Calu3 (cell line): ENCODE data around the gene COBLL1. TPM values are rescaled to one million over a fixed set of nuclear protein-coding genes. Genes with fewer than 3 reads are reported as not detected.

Experiments
- BruUV-seq: library from RNA; stranded (reverse); fragments of 400-500 nt; replicated peaks from 2 replicates; lab custom pipeline; 2021; lab: Mats Ljungman, UMichigan
- CTCF ChIA-PET: fragments of 300-600 bp; sonication (Branson Sonifier 250); formaldehyde crosslinking; loops from one replicate; lab custom pipeline; 2022; ENCODE audit warnings: antibody characterized with exemption; lab: Charles Lee
- DNase-seq: peaks from one replicate; pipeline ENCODE4 v3.0.0; 2022
- H3K27ac Mint-ChIP-seq: one replicate; pipeline ENCODE4 v1.8.0; 2022; ENCODE audit warnings: mixed read lengths; ENCODE audit not compliant: unreplicated experiment
- H3K27me3 Mint-ChIP-seq: one replicate; pipeline ENCODE4 v1.8.0; 2022; ENCODE audit warnings: mixed read lengths; ENCODE audit not compliant: unreplicated experiment
- H3K36me3 Mint-ChIP-seq: one replicate; pipeline ENCODE4 v1.8.0; 2022; ENCODE audit warnings: mild to moderate bottlenecking, moderate library complexity, mixed read lengths; ENCODE audit not compliant: insufficient read depth, unreplicated experiment
- H3K4me1 Mint-ChIP-seq: one replicate; pipeline ENCODE4 v1.8.0; 2022; ENCODE audit warnings: mild to moderate bottlenecking, low read depth, mixed read lengths; ENCODE audit not compliant: unreplicated experiment
- H3K4me3 Mint-ChIP-seq: one replicate; pipeline ENCODE4 v1.8.0; 2022; ENCODE audit warnings: mild to moderate bottlenecking, low read depth, moderate library complexity, mixed read lengths; ENCODE audit not compliant: unreplicated experiment
- H3K9me3 Mint-ChIP-seq: one replicate; pipeline ENCODE4 v1.8.0; 2022; ENCODE audit warnings: low read depth, mixed read lengths; ENCODE audit not compliant: unreplicated experiment
- intact Hi-C: fragments of 100-400 bp; cut with micrococcal nuclease; formaldehyde crosslinking; loops from one replicate; pipeline ENCODE4 v1.10.0; 2022; ENCODE audit not compliant: unreplicated experiment
- total RNA-seq: library from RNA; stranded (reverse); gene quantifications from 2 replicates; pipeline ENCODE4 v1.2.3, GENCODE V29; 2022
- TF ChIP-seq, protein P1 (sequence below): fragments of 200-600 bp; IDR thresholded peaks from one replicate; pipeline ENCODE4 v1.8.0; 2022; ENCODE audit warnings: antibody characterized with exemption; ENCODE audit not compliant: unreplicated experiment

COBLL1 gene
- total RNA-seq, 1 experiment from 2014 or later = 44.9 TPM

DNA sequence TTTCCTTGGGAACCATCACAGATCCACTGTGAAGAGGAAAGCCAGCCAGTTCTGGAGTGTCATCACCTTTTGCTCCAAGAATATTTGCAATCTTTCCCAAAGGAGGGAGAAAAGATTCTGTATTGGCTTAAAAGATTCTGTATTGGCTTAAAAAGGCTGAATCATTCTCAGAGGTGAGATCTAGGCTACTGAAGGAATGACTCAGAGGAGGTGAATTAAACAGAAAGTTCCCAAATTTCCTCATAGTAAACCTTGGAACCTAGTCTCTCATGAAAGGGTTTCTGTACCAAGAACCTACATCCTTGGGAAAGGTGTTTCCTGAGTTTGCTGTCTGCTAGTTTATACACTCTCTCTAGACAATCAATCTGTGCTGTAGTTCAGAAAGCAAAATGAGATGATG lies 186.3 kb downstream of the COBLL1 start:
- Mint-ChIP-seq H3K4me3 (no peak overlapping the region), H3K27me3 (no peaks in the 10 kb centered on the region), H3K9me3 (peaks cover 19% of the 10 kb centered on the region), H3K27ac (no peak overlapping the region), H3K36me3 (no peaks in the 10 kb centered on the region), H3K4me1 (no peaks in the 10 kb centered on the region)
- TF ChIP-seq, protein P1, sequence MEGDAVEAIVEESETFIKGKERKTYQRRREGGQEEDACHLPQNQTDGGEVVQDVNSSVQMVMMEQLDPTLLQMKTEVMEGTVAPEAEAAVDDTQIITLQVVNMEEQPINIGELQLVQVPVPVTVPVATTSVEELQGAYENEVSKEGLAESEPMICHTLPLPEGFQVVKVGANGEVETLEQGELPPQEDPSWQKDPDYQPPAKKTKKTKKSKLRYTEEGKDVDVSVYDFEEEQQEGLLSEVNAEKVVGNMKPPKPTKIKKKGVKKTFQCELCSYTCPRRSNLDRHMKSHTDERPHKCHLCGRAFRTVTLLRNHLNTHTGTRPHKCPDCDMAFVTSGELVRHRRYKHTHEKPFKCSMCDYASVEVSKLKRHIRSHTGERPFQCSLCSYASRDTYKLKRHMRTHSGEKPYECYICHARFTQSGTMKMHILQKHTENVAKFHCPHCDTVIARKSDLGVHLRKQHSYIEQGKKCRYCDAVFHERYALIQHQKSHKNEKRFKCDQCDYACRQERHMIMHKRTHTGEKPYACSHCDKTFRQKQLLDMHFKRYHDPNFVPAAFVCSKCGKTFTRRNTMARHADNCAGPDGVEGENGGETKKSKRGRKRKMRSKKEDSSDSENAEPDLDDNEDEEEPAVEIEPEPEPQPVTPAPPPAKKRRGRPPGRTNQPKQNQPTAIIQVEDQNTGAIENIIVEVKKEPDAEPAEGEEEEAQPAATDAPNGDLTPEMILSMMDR = no peak
- intact Hi-C loops = no loop called here
- CTCF ChIA-PET = no interaction called here
- DNase-seq = no peak
- no TSS peak for BruUV-seq

DNA sequence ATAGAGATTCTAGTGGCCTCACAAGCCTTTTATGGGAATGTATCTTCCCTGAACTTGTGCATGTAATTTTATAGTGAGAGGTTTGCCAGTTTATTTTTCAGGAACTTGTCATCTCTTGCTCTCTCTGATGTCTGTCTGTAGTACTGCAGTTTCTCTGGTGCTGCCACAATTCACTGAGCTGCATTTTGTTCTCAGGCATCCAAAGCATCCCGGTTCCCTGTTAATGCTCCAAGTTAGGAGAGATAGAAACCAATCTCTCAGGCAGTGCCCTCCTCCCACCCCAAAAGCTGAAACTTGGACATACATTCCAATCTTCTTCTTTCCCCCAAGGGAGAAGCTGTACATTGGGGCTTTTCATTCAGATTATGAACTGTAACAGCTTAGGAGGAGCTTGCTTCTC lies 190.3 kb downstream of the COBLL1 start:
- Mint-ChIP-seq H3K9me3 (peaks cover 26% of the 10 kb centered on the region), H3K36me3 (peaks cover 6% of the 10 kb centered on the region)
- DNase-seq = no peak

DNA sequence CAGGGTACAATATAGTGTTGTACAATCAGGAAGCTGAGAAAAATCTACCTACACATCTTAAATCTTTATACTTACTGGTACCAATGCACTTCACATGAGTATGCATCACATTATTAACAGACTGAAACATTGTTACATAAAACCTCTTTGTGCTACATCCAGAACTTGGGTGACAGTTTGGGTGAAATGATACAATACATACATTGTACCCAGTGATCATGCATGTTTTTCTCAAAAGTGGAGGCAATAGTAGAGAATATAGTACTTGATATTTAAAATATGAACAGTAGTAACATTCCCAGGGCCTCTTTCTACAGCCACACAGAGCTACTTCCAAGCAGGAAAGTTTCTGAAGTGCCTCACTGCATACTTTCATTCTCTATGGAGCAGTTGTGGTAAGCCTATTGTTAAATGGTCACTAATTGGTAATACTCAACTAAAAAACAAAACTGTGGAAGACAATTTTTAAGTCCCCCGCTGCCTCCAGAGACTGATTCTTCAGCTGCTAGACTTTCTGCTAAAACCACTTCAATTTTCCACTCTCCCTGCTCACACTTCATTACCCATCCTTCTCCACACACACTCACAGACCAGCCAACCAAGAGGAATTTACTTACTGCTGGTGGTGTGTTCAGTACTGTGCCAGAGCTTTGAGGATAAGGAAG lies 197.5 kb downstream of the COBLL1 start:
- no peaks in the 10 kb centered on the region for H3K4me1 Mint-ChIP-seq
- H3K27me3 Mint-ChIP-seq = no peaks in the 10 kb centered on the region
- H3K4me3 Mint-ChIP-seq = no peak overlapping the region
- DNase-seq = no peak
- CTCF ChIA-PET = no interaction called here
- no peak overlapping the region for H3K27ac Mint-ChIP-seq
- peaks cover 9% of the 10 kb centered on the region for H3K9me3 Mint-ChIP-seq
- H3K36me3 Mint-ChIP-seq = peaks cover 6% of the 10 kb centered on the region
- intact Hi-C loops = no loop called here
- BruUV-seq = no TSS peak
- TF ChIP-seq, protein P1 = no peak

More for the DNA sequence above, 190.3 kb downstream of the COBLL1 start:
- CTCF ChIA-PET = no interaction called here
- no peak overlapping the region for H3K27ac Mint-ChIP-seq
- H3K27me3 Mint-ChIP-seq = no peaks in the 10 kb centered on the region
- BruUV-seq = no TSS peak
- H3K4me1 Mint-ChIP-seq = no peaks in the 10 kb centered on the region
- no peak overlapping the region for H3K4me3 Mint-ChIP-seq
- intact Hi-C loops = no loop called here
- TF ChIP-seq, protein P1 = no peak

DNA sequence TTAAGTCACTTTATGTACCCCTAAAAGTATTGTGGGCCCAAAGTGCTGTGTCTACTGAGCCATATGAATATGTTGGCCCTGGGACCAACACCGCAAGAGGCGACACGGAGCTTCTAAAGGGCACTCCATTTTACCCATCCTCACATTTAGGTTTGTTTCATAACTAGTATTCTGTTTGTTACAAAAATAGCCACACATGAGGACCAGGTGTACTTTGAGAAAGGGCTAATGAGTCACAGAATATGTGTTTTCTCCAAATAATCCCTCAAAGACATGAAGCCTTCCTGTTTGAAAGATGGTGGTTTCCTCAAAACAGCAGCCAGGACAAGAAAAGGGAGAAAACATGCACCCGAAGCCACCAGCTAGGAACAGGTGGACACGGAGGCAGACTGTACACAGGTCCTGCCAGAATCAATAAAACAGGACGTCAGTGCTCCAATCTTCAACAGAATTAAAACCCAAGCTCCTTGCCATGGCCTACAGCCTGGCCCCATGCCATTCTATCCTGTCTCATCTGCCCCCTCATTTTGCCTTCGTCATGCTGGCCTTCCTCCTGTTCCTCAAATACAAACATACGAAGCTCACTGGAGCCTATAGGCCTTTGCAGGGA lies 198.6 kb downstream of the COBLL1 start:
- Mint-ChIP-seq H3K4me3 (no peak overlapping the region), H3K27ac (no peak overlapping the region), H3K9me3 (peaks cover 4% of the 10 kb centered on the region), H3K27me3 (no peaks in the 10 kb centered on the region), H3K36me3 (peaks cover 4% of the 10 kb centered on the region), H3K4me1 (no peaks in the 10 kb centered on the region)
- CTCF ChIA-PET = no interaction called here
- intact Hi-C loops = no loop called here
- TF ChIP-seq, protein P1 = no peak
- no TSS peak for BruUV-seq
- no peak for DNase-seq
